WTC11 (cell line): ENCODE measurements around the gene CKB. TPM values are rescaled to one million over a fixed set of nuclear protein-coding genes. Genes with fewer than 3 reads are reported as not detected.

Experiments
- ATAC-seq: fragments of 200-7000 bp; cut with Tn5 transposase; 2 replicates; pipeline ENCODE4 v1.10.0; 2021; ENCODE audit warnings: mild to moderate bottlenecking, moderate library complexity
- CTCF ChIA-PET: fragments of 300-600 bp; sonication (Branson Sonifier 250); formaldehyde crosslinking; loops from one replicate; lab custom pipeline; 2021; ENCODE audit warnings: antibody characterized with exemption; lab: Charles Lee
- POLR2A ChIA-PET: fragments of 350-600 bp; sonication (Branson Sonifier 250); formaldehyde crosslinking; loops from one replicate; lab custom pipeline; 2021; ENCODE audit warnings: antibody characterized with exemption; lab: Charles Lee
- DNase-seq: peaks from one replicate; pipeline ENCODE4 v3.0.0; 2021; ENCODE audit warnings: low spot score
- H3K27ac Mint-ChIP-seq: 2 replicates; pipeline ENCODE4 v1.8.0; 2021; ENCODE audit warnings: mixed read lengths
- H3K27me3 Mint-ChIP-seq: 2 replicates; pipeline ENCODE4 v1.8.0; 2021; ENCODE audit warnings: low read depth, mild to moderate bottlenecking, moderate library complexity, mixed read lengths
- H3K36me3 Mint-ChIP-seq: 2 replicates; pipeline ENCODE4 v1.8.0; 2021; ENCODE audit warnings: mixed read lengths
- H3K4me1 Mint-ChIP-seq: 2 replicates; pipeline ENCODE4 v1.8.0; 2022; ENCODE audit warnings: mixed read lengths
- H3K4me3 Mint-ChIP-seq: 2 replicates; pipeline ENCODE4 v1.8.0; 2021; ENCODE audit warnings: mild to moderate bottlenecking, moderate library complexity, mixed read lengths
- H3K9me3 Mint-ChIP-seq: 2 replicates; pipeline ENCODE4 v1.8.0; 2021; ENCODE audit warnings: mixed read lengths
- ATF1 ChIP-seq: sonication (generic); formaldehyde crosslinking; IDR thresholded peaks from 2 replicates; pipeline ENCODE4 v1.8.1; 2023; ENCODE audit warnings: mild to moderate bottlenecking, moderate library complexity, missing genetic modification reagents
- CREM ChIP-seq: sonication (generic); formaldehyde crosslinking; IDR thresholded peaks from 2 replicates; pipeline ENCODE4 v1.8.1; 2022; ENCODE audit warnings: mild to moderate bottlenecking, missing genetic modification reagents, moderate library complexity
- GRHL2 ChIP-seq: fragments of 250-450 bp; sonication (Bioruptor Pico); IDR thresholded peaks from 2 replicates; pipeline ENCODE4 v1.8.0; 2022; ENCODE audit warnings: mild to moderate bottlenecking, moderate library complexity; ENCODE audit not compliant: insufficient replicate concordance, severe bottlenecking
- HMGXB4 ChIP-seq: sonication (generic); formaldehyde crosslinking; IDR thresholded peaks from 2 replicates; pipeline ENCODE4 v1.8.1; 2023; ENCODE audit warnings: mild to moderate bottlenecking, moderate library complexity, missing genetic modification reagents
- IRF2 ChIP-seq: sonication (generic); formaldehyde crosslinking; IDR thresholded peaks from 2 replicates; pipeline ENCODE4 v1.8.0; 2022; ENCODE audit warnings: low read depth, missing genetic modification reagents, borderline replicate concordance
- JUN ChIP-seq: sonication (generic); formaldehyde crosslinking; IDR thresholded peaks from 2 replicates; pipeline ENCODE4 v1.8.0; 2023; ENCODE audit warnings: mild to moderate bottlenecking, missing genetic modification reagents
- MYBL2 ChIP-seq: sonication (generic); formaldehyde crosslinking; IDR thresholded peaks from 2 replicates; pipeline ENCODE4 v1.8.1; 2023; ENCODE audit warnings: mild to moderate bottlenecking, moderate library complexity, missing genetic modification reagents
- RELA ChIP-seq: sonication (generic); formaldehyde crosslinking; IDR thresholded peaks from 2 replicates; pipeline ENCODE4 v1.8.1; 2022; ENCODE audit warnings: missing genetic modification reagents, mild to moderate bottlenecking, borderline replicate concordance
- ZNF121 ChIP-seq: sonication (generic); formaldehyde crosslinking; IDR thresholded peaks from 2 replicates; pipeline ENCODE4 v1.8.0; 2023; ENCODE audit warnings: missing genetic modification reagents
- ZNF219 ChIP-seq: sonication (generic); formaldehyde crosslinking; IDR thresholded peaks from 2 replicates; pipeline ENCODE4 v1.8.0; 2023; ENCODE audit warnings: missing genetic modification reagents, mild to moderate bottlenecking, borderline replicate concordance
- ZNF416 ChIP-seq: fragments of 250-450 bp; sonication (Bioruptor Pico); IDR thresholded peaks from 2 replicates; pipeline ENCODE4 v1.9.0; 2021; ENCODE audit warnings: mild to moderate bottlenecking, inconsistent platforms
- total RNA-seq: library from RNA; stranded (reverse); gene quantifications from 3 replicates; pipeline ENCODE4 v1.2.3, GENCODE V29; 2021
- TF ChIP-seq, protein P1 (sequence below): fragments of 250-450 bp; sonication (Bioruptor Pico); IDR thresholded peaks from 2 replicates; pipeline ENCODE4 v1.9.0; 2021; ENCODE audit warnings: mild to moderate bottlenecking
- TF ChIP-seq, protein P2 (sequence below): fragments of 250-450 bp; sonication (Bioruptor Pico); IDR thresholded peaks from 2 replicates; pipeline ENCODE4 v1.9.0; 2021; ENCODE audit warnings: mild to moderate bottlenecking
- TF ChIP-seq, protein P3 (sequence below): fragments of 250-450 bp; sonication (Bioruptor Pico); IDR thresholded peaks from 2 replicates; pipeline ENCODE4 v1.9.0; 2021; ENCODE audit warnings: moderate library complexity, mild to moderate bottlenecking, inconsistent platforms, borderline replicate concordance

CKB gene
- total RNA-seq, 1 experiment from 2014 or later, result 555 TPM

DNA sequence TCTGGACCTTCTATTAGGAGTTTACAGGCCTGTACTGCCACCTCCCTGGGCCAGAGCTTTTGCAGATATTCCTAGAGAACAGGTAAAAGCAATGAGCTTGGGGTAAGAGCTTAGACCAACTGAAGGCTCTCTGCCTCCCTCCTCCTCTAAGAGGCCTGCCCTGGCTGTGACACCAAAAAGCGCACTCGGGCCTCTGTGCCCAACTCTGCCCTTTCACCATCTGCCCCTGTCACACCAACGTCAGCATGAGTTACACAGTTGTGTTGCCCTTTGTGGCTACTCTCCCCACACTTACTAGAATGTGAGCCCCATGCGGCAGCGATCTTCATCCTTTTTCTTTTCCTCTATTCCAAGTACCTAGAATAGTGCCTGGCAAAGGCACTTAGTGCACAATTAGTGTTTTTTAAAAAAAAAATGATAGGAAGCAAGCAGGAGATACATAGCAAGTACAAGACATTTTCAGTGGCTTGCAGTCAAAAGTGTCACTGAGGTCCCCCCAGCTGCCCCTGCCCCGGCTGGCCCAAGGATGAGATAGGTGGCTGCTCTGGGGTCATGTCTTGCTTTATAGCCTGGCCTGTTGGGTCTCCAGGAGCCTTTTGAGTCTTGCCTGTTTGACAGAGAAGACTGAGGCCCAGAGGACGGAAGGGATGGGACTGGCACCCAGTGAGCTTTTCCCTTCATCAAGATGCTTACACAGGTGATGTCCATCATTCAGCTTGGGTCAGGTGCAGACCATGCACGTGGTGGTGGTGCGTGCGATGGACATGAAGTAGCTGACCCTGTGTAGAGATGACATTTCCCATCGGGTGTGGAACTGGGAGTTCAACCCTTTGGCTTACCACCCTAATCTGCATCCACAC is 12.5 kb downstream of the CKB start:
- CTCF ChIA-PET, result interaction anchor here (0.7 to 2.9 kb wide), 9 partner anchors 9 to 435 kb away, joined by 3 to 16 read pairs (median 6); partner anchors contain the start of genes CKB and TRMT61A
- Mint-ChIP-seq H3K4me1 (no peaks in the 10 kb centered on the region), H3K9me3 (no peaks in the 10 kb centered on the region)

GRCh38 chr14:103508521-103509329 is 13.9 kb downstream of the CKB start:
- Mint-ChIP-seq H3K27me3 (no peaks in the 10 kb centered on the region), H3K9me3 (no peaks in the 10 kb centered on the region), H3K36me3 (peaks cover 15% of the 10 kb centered on the region), H3K4me3 (no peak overlapping the region), H3K27ac (no peak overlapping the region), H3K4me1 (no peaks in the 10 kb centered on the region)
- DNase-seq (no peak), ATAC-seq (no peak)
- POLR2A ChIA-PET, result no interaction called here
- no peak for TF ChIP-seq RELA (CRISPR knock-in tag)
- no peak for TF ChIP-seq HMGXB4 (CRISPR knock-in tag)
- TF ChIP-seq GRHL2 (CRISPR knock-in tag), result no peak
- TF ChIP-seq, protein P1, sequence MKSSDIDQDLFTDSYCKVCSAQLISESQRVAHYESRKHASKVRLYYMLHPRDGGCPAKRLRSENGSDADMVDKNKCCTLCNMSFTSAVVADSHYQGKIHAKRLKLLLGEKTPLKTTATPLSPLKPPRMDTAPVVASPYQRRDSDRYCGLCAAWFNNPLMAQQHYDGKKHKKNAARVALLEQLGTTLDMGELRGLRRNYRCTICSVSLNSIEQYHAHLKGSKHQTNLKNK (CRISPR knock-in tag), result no peak
- TF ChIP-seq, protein P2, sequence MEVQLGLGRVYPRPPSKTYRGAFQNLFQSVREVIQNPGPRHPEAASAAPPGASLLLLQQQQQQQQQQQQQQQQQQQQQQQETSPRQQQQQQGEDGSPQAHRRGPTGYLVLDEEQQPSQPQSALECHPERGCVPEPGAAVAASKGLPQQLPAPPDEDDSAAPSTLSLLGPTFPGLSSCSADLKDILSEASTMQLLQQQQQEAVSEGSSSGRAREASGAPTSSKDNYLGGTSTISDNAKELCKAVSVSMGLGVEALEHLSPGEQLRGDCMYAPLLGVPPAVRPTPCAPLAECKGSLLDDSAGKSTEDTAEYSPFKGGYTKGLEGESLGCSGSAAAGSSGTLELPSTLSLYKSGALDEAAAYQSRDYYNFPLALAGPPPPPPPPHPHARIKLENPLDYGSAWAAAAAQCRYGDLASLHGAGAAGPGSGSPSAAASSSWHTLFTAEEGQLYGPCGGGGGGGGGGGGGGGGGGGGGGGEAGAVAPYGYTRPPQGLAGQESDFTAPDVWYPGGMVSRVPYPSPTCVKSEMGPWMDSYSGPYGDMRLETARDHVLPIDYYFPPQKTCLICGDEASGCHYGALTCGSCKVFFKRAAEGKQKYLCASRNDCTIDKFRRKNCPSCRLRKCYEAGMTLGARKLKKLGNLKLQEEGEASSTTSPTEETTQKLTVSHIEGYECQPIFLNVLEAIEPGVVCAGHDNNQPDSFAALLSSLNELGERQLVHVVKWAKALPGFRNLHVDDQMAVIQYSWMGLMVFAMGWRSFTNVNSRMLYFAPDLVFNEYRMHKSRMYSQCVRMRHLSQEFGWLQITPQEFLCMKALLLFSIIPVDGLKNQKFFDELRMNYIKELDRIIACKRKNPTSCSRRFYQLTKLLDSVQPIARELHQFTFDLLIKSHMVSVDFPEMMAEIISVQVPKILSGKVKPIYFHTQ, result no peak
- CTCF ChIA-PET, result interaction anchor here (0.9 to 2.9 kb wide), 5 partner anchors 8 to 431 kb away, joined by 3 to 16 read pairs (median 6); partner anchors contain the start of gene CKB

More for the DNA sequence above, 12.5 kb downstream of the CKB start:
- DNase-seq (no peak), ATAC-seq (no peak)
- no peaks in the 10 kb centered on the region for H3K27me3 Mint-ChIP-seq
- H3K4me3 Mint-ChIP-seq, result no peak overlapping the region
- TF ChIP-seq ZNF219 (CRISPR knock-in tag) (no peak), ATF1 (CRISPR knock-in tag) (no peak), ZNF121 (CRISPR knock-in tag) (no peak), JUN (CRISPR knock-in tag) (no peak), IRF2 (CRISPR knock-in tag) (no peak), MYBL2 (CRISPR knock-in tag) (no peak), ZNF416 (CRISPR knock-in tag) (no peak), CREM (no peak)
- TF ChIP-seq, protein P3, sequence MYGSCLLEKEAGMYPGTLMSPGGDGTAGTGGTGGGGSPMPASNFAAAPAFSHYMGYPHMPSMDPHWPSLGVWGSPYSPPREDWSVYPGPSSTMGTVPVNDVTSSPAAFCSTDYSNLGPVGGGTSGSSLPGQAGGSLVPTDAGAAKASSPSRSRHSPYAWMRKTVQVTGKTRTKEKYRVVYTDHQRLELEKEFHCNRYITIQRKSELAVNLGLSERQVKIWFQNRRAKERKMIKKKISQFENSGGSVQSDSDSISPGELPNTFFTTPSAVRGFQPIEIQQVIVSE, result no peak
- TF ChIP-seq, all 79 proteins: peak for 0
- POLR2A ChIA-PET, result no interaction called here
- Mint-ChIP-seq H3K27ac (0 out of 2 replicates have a peak overlapping the region, but pooled peaks have one; percentile 64), H3K36me3 (peaks cover 4% of the 10 kb centered on the region)
